KMS-11 (cell line): ENCODE results near the gene TMEM185B.

ENCODE experiments used
- H2AFZ ChIP-seq: fragments of 200-600 bp; sonication (generic); 2 replicates; pipeline ENCODE4 v1.6.1; 2016; ENCODE audit warnings: antibody characterized with exemption, mixed run types, low read depth
- H3K27ac ChIP-seq: fragments of 200-600 bp; sonication (generic); 2 replicates; pipeline ENCODE4 v1.6.1; 2016; ENCODE audit warnings: mild to moderate bottlenecking, mixed run types
- H3K27me3 ChIP-seq: fragments of 200-600 bp; sonication (generic); 2 replicates; pipeline ENCODE4 v1.6.1; 2017; ENCODE audit warnings: mild to moderate bottlenecking, low read depth, mixed run types, moderate library complexity; ENCODE audit not compliant: insufficient read depth
- H3K36me3 ChIP-seq: fragments of 200-600 bp; sonication (generic); 2 replicates; pipeline ENCODE4 v1.6.1; 2017; ENCODE audit warnings: mild to moderate bottlenecking, mixed run types; ENCODE audit not compliant: insufficient read depth
- H3K4me1 ChIP-seq: fragments of 200-600 bp; sonication (generic); 2 replicates; pipeline ENCODE4 v1.6.1; 2016; ENCODE audit warnings: mild to moderate bottlenecking, low read depth, mixed run types; ENCODE audit not compliant: poor library complexity, severe bottlenecking
- H3K4me2 ChIP-seq: fragments of 200-600 bp; sonication (generic); 2 replicates; pipeline ENCODE4 v1.7.0; 2016; ENCODE audit warnings: mild to moderate bottlenecking, mixed run types
- H3K4me3 ChIP-seq: fragments of 200-600 bp; sonication (generic); IDR thresholded peaks from 2 replicates; pipeline ENCODE4 v1.6.1; 2017; ENCODE audit warnings: low read depth, low read length, mixed read lengths; ENCODE audit not compliant: insufficient read depth
- H3K79me2 ChIP-seq: fragments of 200-600 bp; sonication (generic); 2 replicates; pipeline ENCODE4 v1.6.1; 2016; ENCODE audit warnings: low read depth, mixed run types; ENCODE audit not compliant: insufficient read depth
- H3K9ac ChIP-seq: fragments of 200-600 bp; sonication (generic); 2 replicates; pipeline ENCODE4 v1.6.1; 2016; ENCODE audit warnings: mild to moderate bottlenecking, mixed run types
- H4K20me1 ChIP-seq: fragments of 200-600 bp; sonication (generic); 2 replicates; pipeline ENCODE4 v1.6.1; 2016; ENCODE audit warnings: mild to moderate bottlenecking, mixed run types; ENCODE audit not compliant: insufficient read depth
- CTCF ChIP-seq: fragments of 200-600 bp; sonication (generic); conservative IDR thresholded peaks from 2 replicates; pipeline ENCODE4 v1.6.1; 2017; ENCODE audit warnings: low read depth, mild to moderate bottlenecking, antibody characterized with exemption, low read length, moderate library complexity, mixed read lengths

TMEM185B gene

GRCh38 chr2:120223034-120223912 is at the start of gene TMEM185B:
Gene TMEM185B, minus strand, starts transcription at chr2:120223400. Its CDS starts 424 bp downstream, at chr2:120222976.
- Histone ChIP-seq H3K4me1 (peaks cover 28% of the 10 kb centered on the region), H3K4me3 (peak within 1 kb of the TSS; percentile 16)

GRCh38 chr2:120271711-120272379 is 48.6 kb upstream of the TMEM185B start:
- no peaks in the 10 kb centered on the region for H4K20me1 ChIP-seq
- H3K36me3 ChIP-seq, result no peaks in the 10 kb centered on the region
- H3K4me2 ChIP-seq, result no peak overlapping the region
- H3K27me3 ChIP-seq, result no peaks in the 10 kb centered on the region
- no peak overlapping the region for H3K4me3 ChIP-seq
- TF ChIP-seq CTCF, result no peak
- no peak overlapping the region for H2AFZ ChIP-seq
- H3K79me2 ChIP-seq, result peaks cover 9% of the 10 kb centered on the region; the same call in 1 of the 2 replicates
- H3K9ac ChIP-seq, result no peak overlapping the region
- no peak overlapping the region for H3K27ac ChIP-seq
- H3K4me1 ChIP-seq, result peaks cover 43% of the 10 kb centered on the region

More at GRCh38 chr2:120223034-120223912, at the start of gene TMEM185B:
- no peak for TF ChIP-seq CTCF
- peak within 1 kb of the TSS; percentile 72 for H3K27ac ChIP-seq
- H3K4me2 ChIP-seq, result peak within 1 kb of the TSS; percentile 72
- H4K20me1 ChIP-seq, result no peaks in the 10 kb centered on the region
- H3K79me2 ChIP-seq, result peaks cover 18% of the 10 kb centered on the region
- H3K27me3 ChIP-seq, result no peaks in the 10 kb centered on the region
- H2AFZ ChIP-seq, result peak within 1 kb of the TSS; percentile 61
- no peaks in the 10 kb centered on the region for H3K36me3 ChIP-seq
- peak within 1 kb of the TSS; percentile 76 for H3K9ac ChIP-seq

- H4K20me1 ChIP-seq, result no peaks in the 10 kb centered on the region
- H3K36me3 ChIP-seq, result no peaks in the 10 kb centered on the region
- H2AFZ ChIP-seq, result no peak overlapping the region
- H3K9ac ChIP-seq, result no peak overlapping the region
- no peak overlapping the region for H3K4me3 ChIP-seq
- H3K4me2 ChIP-seq, result no peak overlapping the region
- H3K27me3 ChIP-seq, result no peaks in the 10 kb centered on the region
- H3K27ac ChIP-seq, result no peak overlapping the region
- TF ChIP-seq CTCF, result no peak
- peaks cover 23% of the 10 kb centered on the region for H3K4me1 ChIP-seq
- peaks cover 9% of the 10 kb centered on the region; the same call in 1 of the 2 replicates for H3K79me2 ChIP-seq
These were observed 46.6 kb upstream of the TMEM185B start for GRCh38 chr2:120269816-120270215.

- peaks cover 17% of the 10 kb centered on the region for H3K4me1 ChIP-seq
- H3K4me2 ChIP-seq, result no peak overlapping the region
- H4K20me1 ChIP-seq, result no peaks in the 10 kb centered on the region
- TF ChIP-seq CTCF, result no peak
- no peak overlapping the region for H3K4me3 ChIP-seq
- H3K27ac ChIP-seq, result no peak overlapping the region
- no peak overlapping the region for H3K9ac ChIP-seq
- no peak overlapping the region for H2AFZ ChIP-seq
- peaks cover 9% of the 10 kb centered on the region; the same call in 1 of the 2 replicates for H3K79me2 ChIP-seq
- no peaks in the 10 kb centered on the region for H3K36me3 ChIP-seq
- no peaks in the 10 kb centered on the region for H3K27me3 ChIP-seq
These were observed 46.0 kb upstream of the TMEM185B start for GRCh38 chr2:120269076-120269744.
